GM21515 (cell line): Measurements from ENCODE around the gene OR6C70.
A peak's percentile ranks its signal among the peaks of the same experiment; 100 is the strongest.
"Not testable (repeated sequence)": the region's sequence is repeated elsewhere in the genome, so short reads cannot be mapped to it uniquely, and the experiment has no call there.

Experiments used
- ATAC-seq: cut with Tn5 transposase; IDR thresholded peaks from one replicate; pipeline ENCODE4 v1.9.1; 2021; ENCODE audit not compliant: unreplicated experiment

The OR6C70 gene

GRCh38 chr12:55470088-55470829, at the start of gene OR6C70:
Gene OR6C70, minus strand, starts transcription at chr12:55470138. Its CDS starts 0 bp downstream, at chr12:55470138.
- ATAC-seq: no peak

DNA sequence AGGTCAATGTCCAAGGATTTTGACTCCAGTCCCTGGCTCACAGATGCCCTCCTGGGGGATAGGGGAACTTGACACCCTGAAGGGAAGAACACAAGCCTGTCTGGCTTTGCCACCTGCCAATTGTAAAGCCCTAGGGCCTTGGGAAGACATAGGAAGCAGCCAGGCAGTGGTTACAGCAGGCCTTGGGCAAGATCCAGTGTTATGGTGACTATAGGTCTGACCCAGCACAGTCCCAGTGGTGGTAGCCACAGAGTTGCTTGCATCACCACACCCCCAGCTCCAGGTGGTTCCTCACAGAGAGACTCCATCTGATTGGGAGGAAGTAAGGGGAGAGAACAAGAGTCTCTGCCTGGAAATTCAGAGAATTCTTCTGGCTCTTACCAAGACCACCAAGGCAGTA, 46.5 kb upstream of the OR6C70 start:
- ATAC-seq: no peak

- ATAC-seq: no peak
Measured at GRCh38 chr12:55515696-55516095, 45.8 kb upstream of the OR6C70 start.

- no peak for ATAC-seq
Measured at GRCh38 chr12:55501601-55502000, 31.7 kb upstream of the OR6C70 start.

DNA sequence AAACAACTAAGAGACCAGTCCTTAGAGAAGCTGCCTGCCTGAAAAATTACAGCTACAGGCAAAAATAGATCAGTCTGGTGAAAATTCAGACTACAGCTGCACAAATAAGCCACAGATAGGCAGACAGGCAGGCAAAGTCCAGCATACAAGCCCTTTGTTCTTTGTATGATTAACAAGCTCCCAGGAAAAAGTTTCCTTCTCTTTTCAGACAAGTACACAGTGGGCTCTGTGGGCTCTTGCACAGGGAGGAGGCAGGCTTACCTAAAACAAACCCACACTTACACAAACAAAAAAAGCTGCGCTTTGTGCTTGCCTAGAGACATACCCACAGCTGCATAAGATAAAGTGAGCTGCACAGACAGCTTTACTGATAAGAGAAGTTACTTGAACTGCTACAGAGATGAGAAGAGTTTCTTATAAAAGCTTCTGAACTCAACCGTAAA, 29.9 kb upstream of the OR6C70 start:
- no peak for ATAC-seq

DNA sequence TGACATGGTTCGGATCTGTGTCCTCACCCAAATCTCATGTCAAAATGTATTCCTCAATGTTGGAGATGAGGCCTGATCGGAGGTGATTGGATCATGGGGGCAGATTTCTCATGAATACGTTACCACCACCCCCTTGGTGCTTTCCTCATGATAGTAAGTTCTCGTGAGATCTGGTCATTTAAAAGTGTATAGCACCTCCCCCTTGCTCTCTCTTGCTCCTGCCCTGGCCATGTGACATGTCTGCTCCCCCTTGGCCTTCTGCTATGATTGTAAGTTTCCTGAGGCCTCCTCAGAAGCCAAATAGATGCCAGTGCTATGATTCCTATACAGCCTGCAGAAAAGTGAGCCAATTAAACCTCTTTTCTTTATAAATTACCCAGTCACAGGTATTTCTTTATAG, 29.3 kb upstream of the OR6C70 start:
- ATAC-seq: no peak

DNA sequence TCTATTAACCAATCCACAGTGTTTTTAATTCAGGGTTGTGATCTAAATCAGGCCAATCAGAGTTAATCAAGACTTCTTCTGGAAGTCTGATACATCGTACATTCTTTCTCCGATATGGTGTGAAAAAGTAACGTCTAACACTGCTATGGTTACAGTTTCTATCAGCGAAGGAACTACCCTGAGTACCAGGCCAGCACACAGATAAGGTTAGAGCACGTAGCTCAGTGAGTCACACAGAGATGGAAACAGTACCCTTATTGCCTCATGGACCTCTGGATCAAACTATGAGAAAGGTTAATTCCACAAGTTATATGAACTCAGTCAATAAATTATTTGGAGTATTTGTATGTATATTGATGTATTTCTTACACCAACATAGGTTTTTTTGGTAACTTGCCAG, 25.6 kb upstream of the OR6C70 start:
- no peak for ATAC-seq

- no peak for ATAC-seq
Measured at GRCh38 chr12:55492078-55492477, 22.1 kb upstream of the OR6C70 start, which contains the start of gene OR6C68. Gene OR6C68, plus strand, starts transcription at chr12:55492378. Its CDS starts 0 bp downstream, at chr12:55492378.

- ATAC-seq: not testable (repeated sequence)
Measured at GRCh38 chr12:55484284-55484683, 14.3 kb upstream of the OR6C70 start.

- not testable (repeated sequence) for ATAC-seq
Measured at GRCh38 chr12:55479136-55479535, 9.2 kb upstream of the OR6C70 start.

DNA sequence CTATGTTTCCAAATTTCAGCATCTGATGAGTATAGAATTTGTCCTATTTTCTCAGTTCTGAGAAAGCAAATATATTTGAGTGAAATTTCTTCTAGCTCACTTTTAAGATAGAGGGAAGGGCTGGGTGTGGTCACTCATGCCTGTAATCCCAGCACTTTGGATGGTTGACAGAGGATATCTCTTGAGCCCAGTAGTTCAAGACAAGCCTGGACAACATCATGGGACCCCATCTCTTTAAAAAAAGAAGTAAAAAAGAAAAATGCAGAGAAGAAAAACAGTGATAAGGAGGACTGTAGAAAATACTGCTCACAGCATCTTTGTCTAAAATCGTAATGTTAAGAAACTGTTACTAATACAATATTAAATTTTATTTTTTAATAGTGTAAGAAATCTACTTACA, 2.3 kb upstream of the OR6C70 start:
- no peak for ATAC-seq

DNA sequence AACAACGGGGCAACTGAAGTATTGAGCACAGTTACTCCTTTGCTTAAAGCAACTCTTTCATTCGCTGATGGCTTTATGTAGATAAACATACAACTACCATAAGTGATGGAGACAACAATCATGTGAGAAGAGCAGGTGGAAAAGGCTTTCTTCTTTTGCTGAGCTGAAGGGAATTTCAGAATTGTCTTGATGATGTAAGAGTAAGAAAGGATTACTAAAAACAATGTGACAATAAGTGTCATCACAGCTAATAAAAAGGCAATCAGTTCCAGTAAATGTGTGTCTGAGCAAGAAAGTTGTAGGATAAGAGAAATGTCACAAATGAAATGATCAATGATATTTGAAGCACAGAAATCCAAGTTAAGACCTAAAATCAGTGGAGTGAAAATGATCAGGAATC, 647 bp downstream of the OR6C70 start:
- no peak for ATAC-seq

- peak; percentile 67 for ATAC-seq
Measured at GRCh38 chr12:55467836-55468235, 2.1 kb downstream of the OR6C70 start.

DNA sequence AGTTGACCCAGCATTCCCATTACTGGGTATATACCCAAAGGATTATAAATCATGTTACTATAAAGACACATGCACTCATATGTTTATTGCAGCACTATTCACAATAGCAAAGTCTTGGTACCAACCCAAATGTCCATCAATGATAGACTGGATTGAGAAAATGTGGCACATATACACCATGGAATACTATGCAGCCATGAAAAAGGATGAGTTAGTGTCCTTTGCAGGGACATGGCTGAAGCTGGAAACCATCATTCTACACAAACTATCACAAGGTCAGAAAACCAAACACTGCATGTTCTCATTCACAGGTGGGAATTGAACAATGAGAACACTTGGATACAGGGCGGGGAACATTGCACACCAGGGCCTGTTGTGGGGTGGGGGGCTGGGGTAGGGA, 5.0 kb downstream of the OR6C70 start:
- not testable (repeated sequence) for ATAC-seq

- ATAC-seq: no peak
Measured at GRCh38 chr12:55448825-55449224, 21.1 kb downstream of the OR6C70 start.

DNA sequence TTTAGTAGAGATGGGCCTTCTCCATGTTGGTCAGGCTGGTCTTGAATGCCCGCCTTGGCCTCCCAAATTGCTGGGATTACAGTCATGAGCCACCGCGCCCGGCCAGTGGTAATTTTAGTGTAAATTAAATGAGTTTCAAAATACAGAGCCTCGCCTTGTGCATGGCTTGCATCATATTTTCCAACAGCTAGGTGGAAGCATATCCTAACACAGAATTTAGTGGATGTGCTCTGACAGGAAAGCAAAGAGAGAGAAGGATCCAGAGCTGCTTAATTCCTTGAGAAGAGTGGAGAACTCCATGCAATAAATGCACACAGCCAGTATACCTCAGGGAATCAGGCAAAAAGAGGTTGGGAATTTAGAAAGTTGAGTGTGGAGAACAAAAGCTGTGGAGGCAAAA, 23.6 kb downstream of the OR6C70 start:
- no peak for ATAC-seq

- no peak for ATAC-seq
Measured at GRCh38 chr12:55445357-55445756, 24.6 kb downstream of the OR6C70 start.

DNA sequence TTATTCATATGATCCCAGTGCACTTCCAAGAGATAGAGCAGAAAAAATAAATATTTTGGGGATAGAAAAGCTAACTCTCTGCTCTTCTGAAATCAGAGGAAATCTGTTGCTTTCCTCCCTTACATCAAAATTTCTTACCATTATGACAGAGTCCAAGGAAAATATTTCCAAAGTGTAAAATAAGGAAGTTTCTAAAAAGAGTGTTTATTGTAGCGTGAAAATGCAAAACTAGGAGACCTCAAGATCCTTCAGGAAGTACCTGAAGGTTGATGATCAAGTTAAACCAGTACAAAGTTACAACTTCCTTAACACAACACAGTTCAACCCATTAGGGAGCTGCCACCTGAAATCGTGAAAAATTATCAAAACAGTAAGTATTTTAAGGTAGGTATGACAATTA, 26.2 kb downstream of the OR6C70 start, which contains the start of gene OR6C2:
Gene OR6C2 (plus strand): TSS at position 301 of the 400 bp plus-strand sequence. CDS start 8,138 bp downstream, outside the sequence.
- ATAC-seq: no peak

GRCh38 chr12:55441233-55441632, 28.7 kb downstream of the OR6C70 start:
- ATAC-seq: not testable (repeated sequence)

DNA sequence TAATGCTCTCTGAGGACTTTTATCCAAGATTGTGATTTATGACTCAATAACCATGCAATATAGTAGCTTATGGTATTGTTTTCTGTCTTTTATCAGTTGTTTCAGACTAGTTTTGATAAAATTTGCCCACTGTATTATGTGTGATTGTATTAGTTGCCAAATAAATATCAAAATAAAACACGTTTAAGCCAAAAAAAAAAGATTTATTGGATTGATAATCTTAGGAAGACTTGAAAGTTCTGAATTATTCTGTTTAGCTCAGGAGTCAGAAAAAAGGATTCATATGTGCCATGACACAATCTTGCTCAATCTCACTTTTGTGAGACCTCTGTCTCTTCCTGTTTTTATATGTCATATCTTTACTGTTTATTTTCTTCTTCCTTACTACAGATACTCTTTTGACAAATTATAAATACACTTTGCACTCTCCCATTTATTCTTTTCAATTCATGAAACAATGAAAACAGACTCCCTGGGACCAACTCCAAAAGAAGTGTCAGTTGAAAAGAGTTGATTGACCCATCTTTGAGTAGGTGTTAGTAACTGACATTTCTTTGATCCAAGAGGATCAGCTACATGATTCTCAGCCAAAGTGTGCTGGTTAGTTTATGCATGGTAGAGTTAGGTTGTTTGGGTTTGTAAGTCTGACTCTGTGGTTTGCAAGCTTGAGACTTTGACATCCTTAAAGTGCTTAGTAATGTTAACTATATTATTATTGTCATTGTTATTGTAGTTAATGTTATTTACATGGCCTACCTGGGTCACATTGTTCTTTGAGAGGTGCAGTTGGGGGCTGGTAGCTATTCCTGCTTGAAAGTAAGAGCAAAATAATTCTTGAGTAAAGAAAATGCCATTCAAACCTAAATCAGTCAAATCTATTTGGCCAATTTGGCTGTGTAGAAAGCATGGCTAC, 41.4 kb downstream of the OR6C70 start:
- no peak for ATAC-seq

GRCh38 chr12:55425954-55426353, 44.0 kb downstream of the OR6C70 start, which contains the start of gene OR6C76:
Gene OR6C76, plus strand, starts transcription at chr12:55426254. Its CDS starts 0 bp downstream, at chr12:55426254.
- no peak for ATAC-seq
